Measurements from ENCODE around the gene STYXL2.

DNA sequence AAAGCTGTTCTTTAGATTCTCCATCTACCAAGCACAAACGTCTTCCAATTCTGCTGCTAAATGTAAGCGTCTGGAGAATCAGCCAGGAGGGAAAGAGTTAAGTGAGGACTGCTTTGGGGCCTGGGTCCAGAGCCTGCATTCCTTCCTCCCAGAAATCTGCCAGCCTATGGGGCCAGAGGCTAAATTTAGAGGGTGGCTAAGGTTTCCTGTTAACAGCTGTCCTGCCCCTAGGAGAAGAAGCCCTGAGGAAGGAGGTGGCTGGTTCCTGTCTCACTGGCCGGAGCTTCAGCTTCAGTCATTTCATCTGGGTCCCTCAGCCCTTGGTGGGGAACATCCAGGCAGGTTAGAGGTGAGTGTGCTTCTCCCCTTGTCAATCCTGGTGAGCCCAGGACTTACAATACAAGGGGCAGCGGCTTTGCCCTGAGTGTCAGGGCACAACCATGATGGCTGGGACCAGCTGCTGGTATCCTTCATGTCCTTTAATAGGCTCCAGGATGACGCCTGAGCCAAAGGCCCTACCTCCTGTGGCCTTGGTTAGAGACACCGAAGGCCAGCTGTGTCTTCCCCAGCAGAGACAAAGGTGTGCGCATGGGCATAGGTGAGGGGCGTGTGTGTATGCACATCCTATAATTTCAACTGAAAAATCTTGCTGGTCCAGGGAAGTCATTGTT is at the start of gene STYXL2:
- TF ChIP-seq CTCF (IDR thresholded peaks at IDR 0.05; ENCODE audit: low read depth, low read length) (no peak), EZH2phosphoT487 (IDR thresholded peaks at IDR 0.05; ENCODE audit: low read depth) (no peak)

Data from OCI-LY3 (cell line).